Activated naive CD4-positive, alpha-beta T cell treated with anti-CD3 and anti-CD28 coated beads for 36 hours (primary cell): ENCODE results near the gene SYT13. TPM values are rescaled to one million over a fixed set of nuclear protein-coding genes. Genes with fewer than 3 reads are reported as not detected.
"Not testable (repeated sequence)": the region's sequence is repeated elsewhere in the genome, so short reads cannot be mapped to it uniquely, and the experiment has no call there.

Experiments used
- CTCF ChIA-PET: fragments of 350-600 bp; sonication (Branson Sonifier 250); formaldehyde crosslinking; loops from one replicate; lab custom pipeline; 2021; ENCODE audit warnings: antibody characterized with exemption; lab: Charles Lee
- DNase-seq: peaks from one replicate; pipeline ENCODE4 v3.0.0-alpha.2; 2020
- H3K27ac Mint-ChIP-seq: one replicate; pipeline ENCODE4 v1.8.0; 2021; ENCODE audit warnings: mild to moderate bottlenecking, mixed read lengths
- H3K27me3 Mint-ChIP-seq: one replicate; pipeline ENCODE4 v1.8.0; 2021; ENCODE audit warnings: low read depth, mixed read lengths
- H3K36me3 Mint-ChIP-seq: one replicate; pipeline ENCODE4 v1.8.0; 2021; ENCODE audit warnings: low read depth, mixed read lengths
- H3K4me1 Mint-ChIP-seq: one replicate; pipeline ENCODE4 v1.8.0; 2021; ENCODE audit warnings: low read depth, mixed read lengths
- H3K4me3 Mint-ChIP-seq: one replicate; pipeline ENCODE4 v1.8.0; 2021; ENCODE audit warnings: mild to moderate bottlenecking, moderate library complexity, mixed read lengths
- H3K9me3 Mint-ChIP-seq: one replicate; pipeline ENCODE4 v1.8.0; 2021; ENCODE audit warnings: mixed read lengths
- intact Hi-C: fragments of 100-400 bp; cut with micrococcal nuclease; formaldehyde crosslinking; loops from one replicate; pipeline ENCODE4 v1.15.1; 2023
- total RNA-seq, 2 experiments: library from RNA; stranded (reverse); gene quantifications; one replicate each; pipeline ENCODE4 v1.2.3, GENCODE V29; 2021

Gene SYT13
- total RNA-seq, 2 experiments from 2014 or later: not detected

- CTCF ChIA-PET: interaction anchor here (1.0 to 3.0 kb wide), 4 partner anchors 12 to 142 kb away, joined by 3 to 7 read pairs (median 6); partner anchors contain the start of gene SYT13
- intact Hi-C loops: loop anchor here (5.0 kb wide), 1 partner anchor 79 kb away; no protein-coding TSS in a partner anchor
- DNase-seq: no peak
Measured at GRCh38 chr11:45252877-45253276, 33.3 kb downstream of the SYT13 start.

GRCh38 chr11:45252134-45252856 lies 33.8 kb downstream of the SYT13 start:
- Mint-ChIP-seq H3K4me3 (no peak overlapping the region), H3K27me3 (no peaks in the 10 kb centered on the region), H3K4me1 (no peaks in the 10 kb centered on the region), H3K9me3 (no peaks in the 10 kb centered on the region), H3K36me3 (no peaks in the 10 kb centered on the region), H3K27ac (no peak overlapping the region)
- CTCF ChIA-PET: interaction anchor here (1.4 to 3.0 kb wide), 3 partner anchors 11 to 35 kb away, joined by 3 to 7 read pairs (median 5); partner anchors contain the start of gene SYT13
- peak; percentile 27 for DNase-seq
- intact Hi-C loops: loop anchor here (5.0 kb wide), 1 partner anchor 80 kb away; no protein-coding TSS in a partner anchor

More at GRCh38 chr11:45252877-45253276, 33.3 kb downstream of the SYT13 start:
- Mint-ChIP-seq H3K4me1 (no peaks in the 10 kb centered on the region), H3K27ac (no peak overlapping the region), H3K4me3 (no peak overlapping the region), H3K9me3 (no peaks in the 10 kb centered on the region), H3K27me3 (no peaks in the 10 kb centered on the region), H3K36me3 (no peaks in the 10 kb centered on the region)

- no peaks in the 10 kb centered on the region for H3K9me3 Mint-ChIP-seq
- no peaks in the 10 kb centered on the region for H3K4me1 Mint-ChIP-seq
Measured at GRCh38 chr11:45250035-45250718, 36.0 kb downstream of the SYT13 start.

DNA sequence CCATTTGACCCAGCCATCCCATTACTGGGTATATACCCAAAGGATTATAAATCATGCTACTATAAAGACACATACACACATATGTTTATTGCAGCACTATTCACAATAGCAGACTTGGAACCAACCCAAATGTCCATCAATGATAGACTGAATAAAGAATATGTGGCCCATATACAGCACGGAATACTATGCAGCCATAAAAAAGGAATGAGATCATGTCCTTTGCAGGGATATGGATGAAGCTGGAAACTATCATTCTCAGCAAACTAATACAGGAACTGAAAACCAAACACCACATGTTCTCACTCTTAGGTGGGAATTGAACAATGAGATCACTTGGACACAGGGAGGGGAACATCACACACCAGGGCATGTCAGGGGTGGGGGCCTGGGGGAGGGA lies 36.8 kb downstream of the SYT13 start:
- H3K36me3 Mint-ChIP-seq, intact Hi-C loops, H3K27ac Mint-ChIP-seq, DNase-seq, H3K27me3 Mint-ChIP-seq, H3K4me3 Mint-ChIP-seq, H3K9me3 Mint-ChIP-seq, H3K4me1 Mint-ChIP-seq: not testable (repeated sequence)
- CTCF ChIA-PET: interaction anchor here (1.2 kb wide), 1 partner anchor 82 kb away, joined by 3 read pairs; no protein-coding TSS in a partner anchor

More at GRCh38 chr11:45250035-45250718, 36.0 kb downstream of the SYT13 start:
- CTCF ChIA-PET: interaction anchor here (0.6 to 1.2 kb wide), 3 partner anchors 29 to 314 kb away, joined by 3 to 4 read pairs (median 3); no protein-coding TSS in a partner anchor
- H3K27ac Mint-ChIP-seq: no peak overlapping the region
- H3K4me3 Mint-ChIP-seq: no peak overlapping the region
- no peaks in the 10 kb centered on the region for H3K36me3 Mint-ChIP-seq
- intact Hi-C loops: loop anchor here (5.0 kb wide), 1 partner anchor 82 kb away; no protein-coding TSS in a partner anchor
- peaks cover 2% of the 10 kb centered on the region for H3K27me3 Mint-ChIP-seq
- DNase-seq: no peak

DNA sequence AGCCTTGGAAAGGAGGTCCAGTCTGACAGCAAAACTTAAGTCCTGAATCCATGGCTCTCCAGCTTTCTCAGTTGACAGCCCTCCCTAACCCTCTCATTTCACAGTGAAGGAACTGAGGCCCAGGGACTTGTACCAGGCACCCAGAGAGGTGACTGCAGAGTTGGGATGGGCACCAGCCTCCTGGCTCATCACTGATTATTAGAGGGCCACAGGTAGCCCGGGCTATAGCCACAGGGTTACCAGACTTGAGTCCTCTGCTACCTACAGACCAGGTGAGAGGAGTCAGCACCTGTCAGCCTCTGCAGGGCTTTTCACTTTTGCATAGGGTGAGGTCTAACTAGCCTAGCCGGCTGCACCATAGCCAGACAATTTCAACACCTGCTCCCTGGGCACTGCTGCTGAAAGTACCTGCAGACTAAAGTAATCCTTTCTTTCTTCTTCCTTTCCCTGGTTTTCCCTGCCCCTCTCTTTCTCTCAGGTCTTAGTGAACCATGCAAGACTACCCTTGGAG lies 37.6 kb downstream of the SYT13 start:
- peaks cover 2% of the 10 kb centered on the region for H3K27me3 Mint-ChIP-seq
- H3K36me3 Mint-ChIP-seq: no peaks in the 10 kb centered on the region
- no peak overlapping the region for H3K4me3 Mint-ChIP-seq
- CTCF ChIA-PET: interaction anchor here (1.2 kb wide), 1 partner anchor 83 kb away, joined by 3 read pairs; no protein-coding TSS in a partner anchor
- H3K9me3 Mint-ChIP-seq: no peaks in the 10 kb centered on the region
- no peak overlapping the region for H3K27ac Mint-ChIP-seq
- no peaks in the 10 kb centered on the region for H3K4me1 Mint-ChIP-seq
- intact Hi-C loops: no loop called here
- no peak for DNase-seq

GRCh38 chr11:45247433-45247832 lies 38.7 kb downstream of the SYT13 start:
- Mint-ChIP-seq H3K4me1 (no peaks in the 10 kb centered on the region), H3K4me3 (no peak overlapping the region), H3K9me3 (no peaks in the 10 kb centered on the region), H3K36me3 (no peaks in the 10 kb centered on the region), H3K27ac (no peak overlapping the region), H3K27me3 (peaks cover 2% of the 10 kb centered on the region)
- intact Hi-C loops: no loop called here
- CTCF ChIA-PET: interaction anchor here (0.6 to 1.3 kb wide), 3 partner anchors 14 to 34 kb away, joined by 3 to 4 read pairs (median 3); no protein-coding TSS in a partner anchor
- no peak for DNase-seq

DNA sequence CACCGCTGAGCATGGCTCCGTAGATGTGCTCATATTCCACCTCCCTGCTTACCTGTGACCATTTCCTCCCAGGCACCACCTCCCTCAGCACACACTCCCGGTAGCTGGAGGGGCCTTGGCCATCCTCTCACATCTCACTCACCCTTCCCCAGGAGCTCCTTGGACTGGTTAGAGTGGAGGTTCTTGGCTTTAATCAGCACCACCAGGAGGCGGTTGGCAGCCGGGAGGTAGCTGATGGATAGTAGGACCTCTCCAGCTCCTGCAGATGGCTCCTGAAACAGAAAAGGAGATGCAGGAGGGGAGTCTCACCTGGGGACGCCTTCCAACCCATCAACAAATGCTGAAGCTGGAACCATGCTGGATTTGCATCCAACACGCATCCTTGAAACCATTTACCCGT lies 39.9 kb downstream of the SYT13 start:
- Mint-ChIP-seq H3K36me3 (no peaks in the 10 kb centered on the region), H3K4me3 (no peak overlapping the region), H3K27me3 (peaks cover 2% of the 10 kb centered on the region), H3K9me3 (no peaks in the 10 kb centered on the region), H3K27ac (no peak overlapping the region), H3K4me1 (no peaks in the 10 kb centered on the region)
- DNase-seq: no peak
- intact Hi-C loops: no loop called here
- CTCF ChIA-PET: interaction anchor here (1.3 kb wide), 1 partner anchor 33 kb away, joined by 3 read pairs; no protein-coding TSS in a partner anchor

GRCh38 chr11:45245218-45246045 lies 40.7 kb downstream of the SYT13 start:
- no peak for DNase-seq
- intact Hi-C loops: no loop called here
- H3K9me3 Mint-ChIP-seq: no peaks in the 10 kb centered on the region
- H3K27ac Mint-ChIP-seq: no peak overlapping the region
- no peaks in the 10 kb centered on the region for H3K4me1 Mint-ChIP-seq
- H3K4me3 Mint-ChIP-seq: no peak overlapping the region
- H3K27me3 Mint-ChIP-seq: peaks cover 2% of the 10 kb centered on the region
- CTCF ChIA-PET: interaction anchor here (0.8 to 2.6 kb wide), 3 partner anchors 9 to 135 kb away, joined by 3 to 9 read pairs (median 4); no protein-coding TSS in a partner anchor
- H3K36me3 Mint-ChIP-seq: no peaks in the 10 kb centered on the region

- H3K4me1 Mint-ChIP-seq: no peaks in the 10 kb centered on the region
- intact Hi-C loops: no loop called here
- no peak overlapping the region for H3K27ac Mint-ChIP-seq
- no peak overlapping the region for H3K4me3 Mint-ChIP-seq
- DNase-seq: no peak
- H3K9me3 Mint-ChIP-seq: peaks cover 3% of the 10 kb centered on the region
- H3K36me3 Mint-ChIP-seq: no peaks in the 10 kb centered on the region
- H3K27me3 Mint-ChIP-seq: peaks cover 8% of the 10 kb centered on the region
- CTCF ChIA-PET: interaction anchor here (1.5 to 2.6 kb wide), 2 partner anchors 10 to 133 kb away, joined by 8 to 9 read pairs; no protein-coding TSS in a partner anchor
Measured at GRCh38 chr11:45243967-45244366, 42.2 kb downstream of the SYT13 start.

DNA sequence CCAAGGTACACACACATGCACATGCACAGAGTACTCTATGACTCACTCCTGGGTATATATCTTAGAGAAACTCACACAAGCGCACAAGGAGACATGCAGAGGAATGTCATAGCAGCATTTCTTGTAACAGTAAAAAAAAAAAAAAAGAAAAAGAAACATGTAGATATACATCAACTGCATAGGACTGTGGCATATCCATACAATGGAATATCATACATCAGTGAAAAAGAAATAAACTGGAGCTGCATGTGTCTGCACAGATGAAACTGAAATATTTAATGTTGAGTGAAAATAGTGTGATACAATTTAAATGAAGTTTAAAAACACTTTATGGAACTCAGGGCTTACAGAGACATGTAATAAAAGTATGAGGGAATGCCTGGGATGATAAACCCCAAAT lies 46.4 kb downstream of the SYT13 start:
- Mint-ChIP-seq H3K27me3 (peaks cover 9% of the 10 kb centered on the region), H3K27ac (no peak overlapping the region), H3K9me3 (peaks cover 3% of the 10 kb centered on the region), H3K4me3 (no peak overlapping the region), H3K36me3 (no peaks in the 10 kb centered on the region), H3K4me1 (no peaks in the 10 kb centered on the region)
- CTCF ChIA-PET: interaction anchor here (1.1 kb wide), 1 partner anchor 12 kb away, joined by 3 read pairs; no protein-coding TSS in a partner anchor
- intact Hi-C loops: no loop called here
- no peak for DNase-seq

- Mint-ChIP-seq H3K9me3 (peaks cover 3% of the 10 kb centered on the region), H3K4me1 (no peaks in the 10 kb centered on the region), H3K27ac (no peak overlapping the region), H3K4me3 (no peak overlapping the region), H3K27me3 (peaks cover 9% of the 10 kb centered on the region), H3K36me3 (no peaks in the 10 kb centered on the region)
- CTCF ChIA-PET: interaction anchor here (0.7 to 1.1 kb wide), 2 partner anchors 11 to 23 kb away, joined by 3 to 4 read pairs; no protein-coding TSS in a partner anchor
- intact Hi-C loops: no loop called here
- DNase-seq: no peak
Measured at GRCh38 chr11:45238724-45239123, 47.4 kb downstream of the SYT13 start.
